ENCODE data around the gene EFTUD2.
"Not testable (repeated sequence)": the region's sequence is repeated elsewhere in the genome, so short reads cannot be mapped to it uniquely, and the experiment has no call there.

Gene EFTUD2

GRCh38 chr17:44848961-44849489, 50.2 kb downstream of the EFTUD2 start:
- DNase-seq (ENCODE audit: low read depth in 2 of 2, low spot score in 1 of 2) = no peak

DNA sequence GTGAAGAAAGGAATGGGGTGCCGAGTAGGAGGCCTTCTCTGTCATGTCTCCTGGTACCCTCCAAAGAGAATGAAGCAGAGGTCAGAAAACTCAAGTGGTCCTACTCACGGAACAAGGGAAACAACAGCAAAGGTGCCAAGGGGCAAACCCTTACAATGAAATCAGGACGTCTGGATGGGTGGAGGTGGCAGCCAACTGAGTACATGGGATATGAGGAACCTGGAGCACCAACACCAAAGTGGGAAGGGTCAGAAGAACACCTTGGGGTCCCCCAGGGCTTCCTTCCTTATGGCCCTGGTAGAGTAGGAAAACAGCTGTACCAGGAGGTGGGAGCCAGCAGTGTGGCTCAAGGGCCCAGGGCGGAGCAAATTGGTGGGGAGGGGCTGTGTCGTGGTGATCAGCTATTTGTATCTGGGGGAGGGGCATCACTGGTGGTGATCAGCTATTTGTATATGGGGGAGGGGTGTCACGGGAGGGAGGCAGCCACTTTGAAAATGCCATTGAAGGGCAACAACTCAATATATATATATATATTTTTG, 50.9 kb downstream of the EFTUD2 start:
- DNase-seq (ENCODE audit: low read depth in 2 of 2, low spot score in 1 of 2) = no peak

DNA sequence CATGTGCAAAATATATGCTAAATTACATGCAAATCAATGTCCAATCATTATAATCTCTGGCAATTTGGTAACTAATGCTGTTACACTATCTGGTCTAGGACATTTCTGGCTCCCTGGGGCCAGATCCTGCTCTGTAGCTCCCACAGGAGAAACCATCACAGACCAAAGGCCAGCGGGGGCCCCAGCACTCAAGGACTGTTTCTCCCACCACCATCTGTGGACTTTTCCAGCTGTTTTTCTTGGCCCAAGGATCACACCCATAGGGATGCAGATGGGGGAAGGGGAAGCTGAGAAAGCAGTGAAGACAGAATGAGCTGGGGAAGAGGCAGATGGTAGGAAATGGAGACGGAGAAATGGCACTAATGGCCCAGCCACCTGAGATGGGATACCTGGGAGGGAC, 51.7 kb downstream of the EFTUD2 start, which contains the start of gene HIGD1B:
TSS of gene HIGD1B (plus strand) at position 298 of the 400 bp plus-strand sequence. CDS start 270 bp downstream, outside the sequence.
- DNase-seq (ENCODE audit: low read depth in 2 of 2, low spot score in 1 of 2) = no peak

DNA sequence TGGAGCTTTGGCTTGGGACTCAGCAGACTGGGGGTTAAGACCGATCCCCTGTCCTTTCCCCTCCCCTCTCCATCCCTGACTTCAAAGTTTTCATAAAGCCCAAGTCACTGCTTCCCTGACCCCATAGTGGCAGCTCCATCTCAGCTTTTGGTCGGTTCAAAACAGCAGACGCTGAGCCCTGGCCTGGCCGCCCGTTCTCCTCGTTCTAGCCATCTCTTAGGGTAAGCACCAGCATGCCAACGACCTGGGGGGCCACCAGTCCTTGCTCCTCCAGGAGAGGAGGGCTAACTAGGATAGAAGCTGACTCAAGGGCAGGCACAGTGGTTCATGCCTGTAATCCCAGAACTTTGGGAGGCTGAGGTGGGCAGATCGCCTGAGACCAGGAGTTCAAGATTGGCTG, 53.0 kb downstream of the EFTUD2 start:
- DNase-seq (ENCODE audit: low read depth in 2 of 2, low spot score in 1 of 2) = no peak

- DNase-seq (ENCODE audit: low read depth in 2 of 2, low spot score in 1 of 2) = no peak
Measured at GRCh38 chr17:44844390-44844830, 54.8 kb downstream of the EFTUD2 start.

DNA sequence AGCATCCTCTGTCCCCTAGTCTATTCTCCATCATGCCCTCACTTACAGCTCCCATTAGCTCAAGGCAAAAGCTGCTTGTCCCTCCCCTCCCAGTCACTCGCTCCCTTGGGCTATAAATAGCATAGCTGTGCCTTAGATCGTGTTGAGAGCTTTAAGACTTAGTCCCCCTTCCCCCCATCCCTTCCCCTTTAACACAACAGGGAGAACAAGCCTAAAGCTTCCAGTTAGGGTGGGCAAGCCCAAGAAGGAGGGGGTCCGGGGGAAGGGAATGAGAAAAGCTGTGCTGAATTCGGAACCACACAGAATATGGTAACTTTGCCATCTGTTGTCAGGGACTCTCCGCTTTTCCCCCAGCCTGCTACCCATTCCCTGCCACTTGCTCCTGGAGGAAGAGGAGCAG, 56.5 kb downstream of the EFTUD2 start:
- DNase-seq (ENCODE audit: low read depth in 2 of 2, low spot score in 1 of 2) = no peak

GRCh38 chr17:44840936-44841335, 58.3 kb downstream of the EFTUD2 start:
- no peak for DNase-seq (ENCODE audit: low read depth in 2 of 2, low spot score in 1 of 2)

DNA sequence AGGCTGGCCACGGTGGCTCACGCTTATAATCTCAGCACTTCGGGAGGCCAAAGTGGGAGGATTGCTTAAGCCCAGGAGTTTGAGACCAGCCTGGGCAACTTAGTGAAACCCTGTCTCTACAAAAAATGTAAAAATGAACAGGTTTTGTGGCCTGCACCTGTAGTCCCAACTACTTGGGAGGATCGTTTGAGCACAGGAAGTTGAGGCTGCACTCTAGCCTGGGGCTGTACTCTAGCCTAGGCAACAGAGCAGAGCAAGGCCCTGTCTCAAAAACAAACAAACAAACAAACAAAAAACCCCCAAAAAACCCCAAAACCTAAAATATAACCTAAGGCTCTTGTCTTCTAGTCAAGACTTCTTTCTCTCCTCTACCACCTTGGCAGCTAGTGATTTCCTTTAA, 59.0 kb downstream of the EFTUD2 start:
- DNase-seq (ENCODE audit: low read depth in 2 of 2, low spot score in 1 of 2) = no peak

GRCh38 chr17:44837196-44837595, 62.0 kb downstream of the EFTUD2 start:
- no peak for DNase-seq (ENCODE audit: low read depth in 2 of 2, low spot score in 1 of 2)

- no peak for DNase-seq (ENCODE audit: low read depth in 2 of 2, low spot score in 1 of 2)
Measured at GRCh38 chr17:44832805-44833204, 66.4 kb downstream of the EFTUD2 start.

DNA sequence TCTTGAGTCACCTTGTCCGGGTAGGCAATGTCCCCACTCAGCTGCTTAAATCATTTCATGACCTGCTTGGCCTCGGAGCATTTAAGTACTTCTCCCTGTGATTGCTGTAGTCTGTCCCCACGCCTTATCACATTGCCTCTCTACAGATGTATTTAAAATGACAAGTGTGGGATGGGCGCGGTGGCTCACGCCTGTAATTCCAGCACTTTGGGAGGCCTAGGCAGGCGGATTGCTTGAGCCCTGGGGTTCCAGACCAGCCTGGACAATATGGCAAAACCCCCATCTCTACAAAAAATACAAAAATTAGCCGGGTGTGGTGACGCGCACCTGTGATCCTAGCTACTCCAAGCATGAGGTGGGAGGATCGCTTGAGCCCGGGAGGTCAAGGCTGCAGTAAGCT, 67.9 kb downstream of the EFTUD2 start:
- DNase-seq (ENCODE audit: low read depth in 2 of 2, low spot score in 1 of 2) = no peak

DNA sequence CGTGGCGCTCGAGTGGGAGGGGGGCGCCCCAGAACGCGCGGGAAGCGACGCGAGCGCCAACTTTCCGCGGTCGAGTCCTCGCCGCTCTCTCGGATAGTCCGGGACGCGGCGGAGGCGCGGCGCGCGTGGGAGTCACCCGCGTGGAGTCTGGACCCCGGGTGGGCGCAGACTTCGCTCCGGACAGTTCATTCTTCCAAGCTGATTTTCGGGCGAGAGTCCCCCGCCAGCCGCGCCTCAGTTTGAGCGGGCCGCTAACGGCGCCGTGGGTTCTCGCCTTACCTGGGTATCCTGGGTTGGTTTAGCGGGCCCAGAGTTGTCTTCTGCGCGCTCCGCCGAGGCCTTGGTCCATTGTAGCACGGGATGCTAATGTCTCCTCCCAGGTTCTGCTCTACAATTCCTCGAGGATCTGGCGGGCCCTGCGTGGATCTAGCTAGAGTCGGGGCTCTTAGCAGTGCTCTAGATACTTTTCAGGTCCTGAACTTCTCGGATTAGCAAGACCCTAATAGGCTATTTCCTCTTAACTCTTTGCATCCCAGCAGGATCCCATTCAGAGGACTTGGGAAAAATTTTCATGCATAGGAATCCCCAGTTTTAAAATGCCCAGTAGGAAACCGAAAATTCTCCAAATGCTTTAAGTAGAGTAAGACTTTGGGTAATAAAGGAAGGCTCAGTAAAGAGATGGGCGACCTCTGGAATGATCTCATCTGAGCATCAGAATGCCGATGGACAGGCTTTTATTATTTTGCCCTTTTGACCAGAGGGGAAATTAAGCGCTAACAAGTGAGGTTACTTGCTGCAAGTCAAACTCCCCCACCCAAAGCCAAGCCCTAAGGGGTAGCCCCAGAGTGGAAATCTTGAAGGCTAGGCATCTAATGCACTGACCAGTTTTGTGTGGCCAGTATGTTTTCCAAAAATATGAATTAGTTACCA, 68.6 kb downstream of the EFTUD2 start:
- DNase-seq (ENCODE audit: low read depth in 2 of 2, low spot score in 1 of 2) = no peak

DNA sequence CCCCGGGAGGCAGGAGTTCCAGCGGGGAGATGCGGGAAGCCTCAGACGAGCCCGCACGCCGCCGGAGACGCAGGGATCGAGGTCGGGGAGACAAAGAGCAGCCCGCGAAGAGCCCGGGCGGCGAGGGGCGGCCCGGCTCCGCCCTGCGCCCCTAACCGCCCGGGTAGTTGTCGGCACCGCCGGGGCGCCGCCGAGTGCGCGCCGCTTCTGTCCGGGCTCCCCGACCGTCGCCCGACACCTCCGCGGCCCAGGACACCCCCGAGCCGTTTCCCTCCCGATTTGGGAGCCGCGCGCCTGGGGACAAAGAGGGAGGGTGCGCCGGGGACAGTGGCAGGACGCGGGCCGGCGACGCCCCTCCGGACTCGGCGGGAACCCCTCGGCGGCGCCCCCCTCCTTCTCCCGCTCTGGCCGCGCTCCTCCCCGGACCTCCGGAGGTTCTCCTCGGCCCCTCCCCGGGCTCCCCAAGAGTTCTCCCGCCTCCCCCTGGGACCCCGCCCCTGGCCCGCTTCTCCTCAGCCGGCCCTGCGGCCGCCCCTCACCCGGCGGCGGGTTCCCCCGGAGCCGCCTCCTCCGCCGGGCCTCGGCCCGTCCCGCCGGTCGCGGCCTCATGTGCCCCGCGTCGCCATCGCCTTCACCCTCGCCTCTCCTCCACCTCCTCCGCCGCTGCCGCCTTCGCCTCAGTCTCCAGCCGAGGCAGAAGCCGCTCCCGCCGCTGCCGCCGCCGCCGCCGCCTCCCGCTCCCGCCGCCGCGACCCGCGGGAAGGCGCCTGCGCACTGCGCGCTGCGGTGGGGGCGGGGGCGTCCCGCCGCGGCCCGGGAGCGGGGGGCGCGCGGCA, 69.5 kb downstream of the EFTUD2 start, which contains the start of gene GJC1:
TSS of gene GJC1 (minus strand) at position 765 of the 836 bp plus-strand sequence. CDS start 24,470 bp downstream, outside the sequence.
- no peak for DNase-seq (ENCODE audit: low read depth in 2 of 2, low spot score in 1 of 2)

DNA sequence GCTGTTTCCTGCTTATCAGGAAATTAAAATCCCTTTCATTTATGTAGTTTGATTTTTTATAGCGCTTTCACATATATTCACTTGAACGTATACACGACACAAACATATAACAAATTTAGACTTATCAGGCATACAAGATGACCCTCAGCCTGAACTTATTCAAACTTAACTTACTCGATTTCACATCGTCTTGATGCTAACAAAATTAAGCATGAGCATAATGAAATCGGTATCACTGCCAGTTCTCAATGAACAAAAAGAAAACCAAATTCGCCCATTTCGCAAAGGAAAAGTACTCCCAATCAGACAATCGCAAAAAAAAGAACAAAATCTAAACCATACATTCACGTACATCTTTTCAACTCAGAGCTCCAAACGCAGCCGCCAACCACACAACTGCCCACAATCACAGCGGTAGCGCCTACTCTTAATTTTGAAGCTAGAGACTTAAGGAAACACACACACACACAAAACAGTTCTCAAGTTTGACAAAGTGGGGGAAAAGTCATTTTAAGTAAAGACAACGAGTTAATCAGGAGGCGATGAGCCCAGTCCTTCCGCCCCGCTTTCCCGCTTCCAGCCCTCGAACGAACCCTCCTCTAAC, 70.2 kb downstream of the EFTUD2 start:
- no peak for DNase-seq (ENCODE audit: low read depth in 2 of 2, low spot score in 1 of 2)

DNA sequence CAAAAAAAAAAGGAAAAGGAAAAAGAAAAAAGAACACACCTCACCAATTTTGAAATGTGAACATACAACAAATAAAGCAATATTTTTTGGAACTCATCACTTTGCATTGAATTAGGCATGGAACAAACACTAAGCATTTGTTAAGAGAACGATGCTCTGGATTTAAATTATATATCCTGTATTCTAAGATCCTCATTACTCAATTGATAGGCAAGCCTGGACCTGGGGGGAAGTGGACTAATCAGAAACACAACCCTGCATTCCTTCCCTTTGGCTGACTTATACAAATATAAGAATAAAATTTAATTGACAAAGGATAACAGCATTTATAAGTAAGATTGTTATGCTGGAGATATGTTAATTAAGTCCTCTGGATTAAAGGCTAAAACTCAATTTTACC, 71.4 kb downstream of the EFTUD2 start:
- no peak for DNase-seq (ENCODE audit: low read depth in 2 of 2, low spot score in 1 of 2)

GRCh38 chr17:44826123-44826790, 73.0 kb downstream of the EFTUD2 start:
- DNase-seq (ENCODE audit: low read depth in 2 of 2, low spot score in 1 of 2) = no peak

DNA sequence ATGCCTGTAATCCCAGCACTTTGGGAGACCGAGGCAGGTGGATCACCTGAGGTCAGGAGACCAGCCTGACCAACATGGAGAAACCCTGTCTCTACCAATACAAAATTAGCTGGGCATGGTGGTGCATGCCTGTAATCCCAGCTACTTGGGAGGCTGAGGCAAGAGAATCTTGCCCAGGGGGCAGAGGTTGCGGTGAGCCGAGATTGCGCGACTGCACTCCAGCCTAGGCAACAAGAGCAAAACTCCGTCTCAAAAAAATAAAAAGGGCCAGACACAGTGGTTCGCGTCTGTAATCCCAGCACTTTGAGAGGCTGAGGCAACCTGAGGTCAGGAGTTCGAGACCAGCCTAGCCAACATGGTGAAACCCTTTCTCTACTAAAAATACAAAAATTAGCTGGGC, 74.0 kb downstream of the EFTUD2 start:
- DNase-seq (ENCODE audit: low read depth in 2 of 2, low spot score in 1 of 2) = not testable (repeated sequence)

DNA sequence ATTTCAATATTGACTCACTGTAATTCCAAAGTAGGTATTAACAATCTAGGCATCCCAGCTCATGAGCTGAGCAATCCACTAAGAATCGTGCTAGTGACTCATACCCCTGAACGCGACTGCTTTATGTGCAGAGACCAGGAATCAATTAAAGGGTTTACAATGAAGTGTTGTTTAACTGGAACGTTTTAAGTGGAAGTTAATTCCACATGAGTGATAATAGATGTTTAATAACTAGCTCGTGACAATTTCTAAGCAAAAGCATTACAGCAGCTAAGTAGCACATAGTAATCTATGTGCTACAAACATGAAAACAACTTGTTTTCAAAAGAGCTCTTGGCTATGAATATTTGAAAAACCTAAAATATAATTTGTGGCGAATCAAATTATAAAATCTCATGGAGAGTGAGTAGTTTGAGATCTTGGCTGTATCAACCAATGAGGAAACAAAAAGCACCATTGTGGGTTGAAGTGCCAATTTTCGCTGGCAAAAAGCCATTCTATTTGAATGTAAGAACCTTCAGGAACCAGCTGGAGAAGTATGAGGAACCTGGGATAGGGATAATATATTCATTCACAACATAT, 78.5 kb downstream of the EFTUD2 start:
- no peak for DNase-seq (ENCODE audit: low read depth in 2 of 2, low spot score in 1 of 2)

DNA sequence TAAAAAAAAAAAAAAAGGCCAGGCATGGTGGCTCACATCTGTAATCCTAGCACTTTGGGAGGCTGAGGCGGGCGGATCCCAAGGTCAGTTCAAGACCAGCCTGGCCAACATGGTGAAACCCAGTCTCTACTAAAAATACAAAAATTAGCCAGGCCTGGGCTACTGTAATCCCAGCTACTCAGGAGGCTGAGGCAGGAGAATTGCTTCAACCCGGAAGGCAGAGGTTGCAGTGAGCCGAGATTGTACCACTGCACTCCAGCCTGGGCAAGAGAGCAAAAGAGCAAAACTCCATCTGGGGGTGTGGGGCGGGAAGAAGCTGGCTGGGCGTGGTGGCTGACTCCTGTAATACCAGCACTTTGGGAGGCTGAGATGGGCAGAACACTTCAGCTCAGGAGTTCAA, 80.7 kb downstream of the EFTUD2 start:
- not testable (repeated sequence) for DNase-seq (ENCODE audit: low read depth in 2 of 2, low spot score in 1 of 2)

DNA sequence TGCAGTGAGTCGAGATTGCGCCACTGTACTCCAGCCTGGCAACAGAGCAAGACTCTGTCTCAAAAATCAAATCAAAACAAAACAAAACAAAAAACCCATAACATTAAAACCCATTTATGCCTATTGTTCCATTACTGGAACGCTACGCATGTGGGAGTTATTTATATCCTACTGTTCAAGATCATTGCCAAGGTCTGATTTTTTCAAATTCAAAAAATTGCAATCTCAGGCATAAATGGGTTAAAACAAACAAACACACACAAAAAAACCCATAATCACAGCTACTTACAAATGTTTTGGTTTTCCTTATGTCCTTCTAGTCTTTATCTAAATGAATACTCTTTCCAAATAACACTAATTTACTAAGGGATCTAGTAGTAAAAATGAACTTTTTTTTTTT, 87.0 kb downstream of the EFTUD2 start:
- no peak for DNase-seq (ENCODE audit: low read depth in 2 of 2, low spot score in 1 of 2)
